K562 (cell line): Measurements from ENCODE around the gene REM2. TPM values are rescaled to one million over a fixed set of nuclear protein-coding genes. Genes with fewer than 3 reads are reported as not detected.

Source experiments
- ATF7 ChIP-seq: fragments of 450-650 bp; IDR thresholded peaks from 2 replicates; pipeline ENCODE4 v1.7.1; 2014; ENCODE audit warnings: mild to moderate bottlenecking, moderate library complexity
- CBX1 ChIP-seq: sonication (generic); IDR thresholded peaks from 2 replicates; pipeline ENCODE4 v1.6.1; 2016; ENCODE audit warnings: antibody characterized with exemption, low read depth, mild to moderate bottlenecking
- EP300 ChIP-seq: IDR thresholded peaks from 2 replicates; pipeline ENCODE4 v1.6.1; 2012; ENCODE audit warnings: low read length, improper control_type of control experiment
- FOXM1 ChIP-seq, 2 experiments: fragments of 450-650 bp in 1 of 2; sonication (generic) in 1 of 2; formaldehyde crosslinking in 1 of 2; IDR thresholded peaks; 2 replicates each; pipeline versions ENCODE4 v1.6.1 to v1.9.0; 2017 to 2022; ENCODE audit warnings: low read depth in 2 of 2, mild to moderate bottlenecking in 2 of 2, missing genetic modification reagents in 1 of 2, moderate library complexity in 1 of 2
- MBD2 ChIP-seq: sonication (generic); IDR thresholded peaks from 2 replicates; pipeline ENCODE4 v1.6.1; 2016; ENCODE audit warnings: low read depth, borderline replicate concordance
- MYC ChIP-seq, 2 experiments: fragments of 250-450 bp in 1 of 2; sonication (Bioruptor Pico) in 1 of 2; IDR thresholded peaks; 2 replicates each; pipeline versions ENCODE4 v1.5.1 to v1.6.1; 2012 to 2021; ENCODE audit warnings: low read depth in 2 of 2, borderline replicate concordance in 1 of 2, improper control_type of control experiment in 1 of 2, low read length in 1 of 2, mild to moderate bottlenecking in 1 of 2, moderate library complexity in 1 of 2
- NCOR1 ChIP-seq: fragments of 450-650 bp; IDR thresholded peaks from 2 replicates; pipeline ENCODE4 v1.6.1; 2016; ENCODE audit warnings: mild to moderate bottlenecking, moderate library complexity
- POLR2A ChIP-seq: fragments of 450-650 bp; conservative IDR thresholded peaks from 2 replicates; pipeline ENCODE4 v1.6.1; 2016
- POLR3A ChIP-seq: IDR thresholded peaks from 2 replicates; pipeline ENCODE4 v1.6.1; 2011; ENCODE audit warnings: borderline replicate concordance, mild to moderate bottlenecking, moderate library complexity; ENCODE audit not compliant: insufficient read length, insufficient read depth; ENCODE audit errors: extremely low read depth
- RAD21 ChIP-seq, 2 experiments: fragments of 250-450 bp in 1 of 2; fragments of 450-650 bp in 1 of 2; sonication (Bioruptor Pico) in 1 of 2; formaldehyde crosslinking in 1 of 2; IDR thresholded peaks in 1 of 2; conservative IDR thresholded peaks in 1 of 2; 2 replicates each; pipeline versions ENCODE4 v1.4.0 to v1.8.0; 2020 to 2022; ENCODE audit warnings: mild to moderate bottlenecking in 2 of 2, moderate library complexity in 1 of 2
- RFX7 ChIP-seq: fragments of 250-450 bp; sonication (Bioruptor Pico); IDR thresholded peaks from 2 replicates; pipeline ENCODE4 v1.5.1; 2021; ENCODE audit warnings: mild to moderate bottlenecking
- SRSF7 ChIP-seq: fragments of 200-400 bp; formaldehyde crosslinking; optimal IDR thresholded peaks from 2 replicates; pipeline ENCODE3; 2017; ENCODE audit warnings: mild to moderate bottlenecking, low read depth, low read length
- TCF7 ChIP-seq: sonication (generic); IDR thresholded peaks from 2 replicates; pipeline ENCODE4 v1.6.1; 2016; ENCODE audit warnings: antibody characterized with exemption, borderline replicate concordance
- TEAD4 ChIP-seq, 2 experiments: sonication (generic) in 1 of 2; formaldehyde crosslinking in 1 of 2; IDR thresholded peaks; 2 replicates each; pipeline versions ENCODE4 v1.6.1 to v1.8.0; 2012 to 2022; ENCODE audit warnings: borderline replicate concordance in 1 of 2, inconsistent platforms in 1 of 2, low read length in 1 of 2, mild to moderate bottlenecking in 1 of 2, missing genetic modification reagents in 1 of 2
- XRCC5 ChIP-seq: fragments of 200-400 bp; formaldehyde crosslinking; IDR thresholded peaks from 2 replicates; pipeline ENCODE4 v1.6.1; 2017; ENCODE audit warnings: low read depth, mild to moderate bottlenecking, low read length
- ZNF12 ChIP-seq: sonication (generic); formaldehyde crosslinking; IDR thresholded peaks from 2 replicates; pipeline ENCODE4 v1.4.0; 2020; ENCODE audit warnings: mild to moderate bottlenecking, missing genetic modification reagents
- ZNF778 ChIP-seq: fragments of 450-650 bp; formaldehyde crosslinking; IDR thresholded peaks from 2 replicates; pipeline ENCODE4 v1.4.0; 2020; ENCODE audit warnings: mild to moderate bottlenecking, moderate library complexity
- polyA plus RNA-seq, 8 experiments: library from polyadenylated mRNA; depleted of rRNA in 4 of 8; stranded (reverse) in 5 of 8; unstranded in 3 of 8; fragments of >200 nt; fragmentation: Nextera tagmentation in 2 of 8; fragmentation: Illumina TruSeq in 1 of 8; extraction: Ambion mirVana in 2 of 8; extraction: Trizol in 1 of 8; gene quantifications; 2 replicates each; pipeline versions ENCODE4 v1.2.1 to v1.2.3, GENCODE V29; 2011 to 2014; ENCODE audit warnings: inconsistent platforms in 1 of 8, missing spikeins in 1 of 8
- total RNA-seq, 7 experiments: library from RNA; depleted of rRNA in 6 of 7; stranded (reverse); fragments of >200 nt in 6 of 7; fragmentation: Illumina TruSeq in 2 of 7; extraction: Trizol in 2 of 7; gene quantifications; 2 replicates each; pipeline versions ENCODE4 v1.2.1 to v1.2.3, GENCODE V29; 2011 to 2021; ENCODE audit warnings: low replicate concordance in 1 of 7
- TF ChIP-seq, protein P1 (sequence below): fragments of 450-650 bp; IDR thresholded peaks from 2 replicates; pipeline ENCODE4 v1.6.1; 2018; ENCODE audit not compliant: partially characterized antibody
- TF ChIP-seq, protein P2 (sequence below): sonication (generic); formaldehyde crosslinking; IDR thresholded peaks from 2 replicates; pipeline ENCODE4 v1.8.1; 2023; ENCODE audit warnings: mild to moderate bottlenecking, missing genetic modification reagents
- TF ChIP-seq, protein P3 (sequence below): fragments of 450-650 bp; formaldehyde crosslinking; IDR thresholded peaks from 2 replicates; pipeline ENCODE4 v1.4.0; 2022; ENCODE audit warnings: missing genetic modification characterization

REM2 gene
- total and polyA plus RNA-seq, 9 of the 15 experiments (the other 6 are each of a cell fraction or from before 2014, with no cell fraction given) = 0.18 to 1.0 (median 0.38) TPM

DNA sequence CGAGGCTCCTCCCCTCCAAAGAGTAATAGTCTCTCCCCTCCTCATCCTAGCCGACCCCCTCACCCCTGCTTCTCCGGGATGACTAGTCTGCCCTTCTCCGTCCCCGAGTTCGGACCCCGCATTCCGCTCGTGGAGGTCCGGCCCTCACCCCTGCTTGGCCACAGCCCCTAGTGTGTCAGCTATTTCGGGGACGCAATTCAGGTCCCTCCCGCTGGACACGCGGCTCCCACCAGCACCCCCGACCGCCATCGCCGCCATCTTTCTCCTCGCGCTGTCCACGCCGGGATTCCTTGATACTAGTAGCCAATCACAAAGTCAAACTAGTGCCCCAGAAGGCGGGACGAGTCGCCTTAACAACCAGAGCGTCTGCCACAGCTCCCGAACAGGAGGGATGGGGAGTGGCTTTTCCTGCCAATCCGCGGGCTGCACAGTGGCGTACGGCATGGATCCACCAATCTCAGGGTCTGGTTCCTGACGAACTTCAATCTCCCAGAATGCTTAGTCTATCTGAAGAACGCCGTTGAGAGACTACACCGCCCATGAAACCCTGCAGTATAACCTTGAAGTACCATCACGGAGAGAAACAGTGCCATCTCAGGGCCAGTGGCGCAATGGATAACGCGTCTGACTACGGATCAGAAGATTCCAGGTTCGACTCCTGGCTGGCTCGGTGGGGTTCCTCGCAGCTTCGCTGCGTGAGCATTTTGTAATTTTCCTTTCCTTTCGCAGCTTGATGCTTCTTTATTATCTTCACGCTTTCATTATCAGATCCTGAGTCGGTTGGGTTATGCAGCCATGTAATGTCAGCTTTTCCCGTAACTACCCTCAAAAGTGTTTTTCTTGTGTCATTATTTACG is 46.3 kb downstream of the REM2 start, which contains the start of gene PRMT5 (continued):
- TF ChIP-seq, protein P1, sequence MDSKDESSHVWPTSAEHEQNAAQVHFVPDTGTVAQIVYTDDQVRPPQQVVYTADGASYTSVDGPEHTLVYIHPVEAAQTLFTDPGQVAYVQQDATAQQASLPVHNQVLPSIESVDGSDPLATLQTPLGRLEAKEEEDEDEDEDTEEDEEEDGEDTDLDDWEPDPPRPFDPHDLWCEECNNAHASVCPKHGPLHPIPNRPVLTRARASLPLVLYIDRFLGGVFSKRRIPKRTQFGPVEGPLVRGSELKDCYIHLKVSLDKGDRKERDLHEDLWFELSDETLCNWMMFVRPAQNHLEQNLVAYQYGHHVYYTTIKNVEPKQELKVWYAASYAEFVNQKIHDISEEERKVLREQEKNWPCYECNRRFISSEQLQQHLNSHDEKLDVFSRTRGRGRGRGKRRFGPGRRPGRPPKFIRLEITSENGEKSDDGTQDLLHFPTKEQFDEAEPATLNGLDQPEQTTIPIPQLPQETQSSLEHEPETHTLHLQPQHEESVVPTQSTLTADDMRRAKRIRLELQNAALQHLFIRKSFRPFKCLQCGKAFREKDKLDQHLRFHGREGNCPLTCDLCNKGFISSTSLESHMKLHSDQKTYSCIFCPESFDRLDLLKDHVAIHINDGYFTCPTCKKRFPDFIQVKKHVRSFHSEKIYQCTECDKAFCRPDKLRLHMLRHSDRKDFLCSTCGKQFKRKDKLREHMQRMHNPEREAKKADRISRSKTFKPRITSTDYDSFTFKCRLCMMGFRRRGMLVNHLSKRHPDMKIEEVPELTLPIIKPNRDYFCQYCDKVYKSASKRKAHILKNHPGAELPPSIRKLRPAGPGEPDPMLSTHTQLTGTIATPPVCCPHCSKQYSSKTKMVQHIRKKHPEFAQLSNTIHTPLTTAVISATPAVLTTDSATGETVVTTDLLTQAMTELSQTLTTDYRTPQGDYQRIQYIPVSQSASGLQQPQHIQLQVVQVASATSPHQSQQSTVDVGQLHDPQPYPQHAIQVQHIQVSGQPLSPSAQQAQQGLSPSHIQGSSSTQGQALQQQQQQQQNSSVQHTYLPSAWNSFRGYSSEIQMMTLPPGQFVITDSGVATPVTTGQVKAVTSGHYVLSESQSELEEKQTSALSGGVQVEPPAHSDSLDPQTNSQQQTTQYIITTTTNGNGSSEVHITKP = peak; percentile 0
- TF ChIP-seq RFX7 (CRISPR knock-in tag) (no peak), XRCC5 (peak; percentile 71), NCOR1 (no peak), POLR2A (peak; percentile 99), ZNF778 (CRISPR knock-in tag) (no peak), SRSF7 (no peak), ZNF12 (CRISPR knock-in tag) (peak; percentile 56; the same call in 1 of the 2 replicates), MYC (IDR thresholded peaks at IDR 0.05; ENCODE audit: low read depth, low read length) (peak; percentile 99), MYC (CRISPR knock-in tag; IDR thresholded peaks at IDR 0.05; ENCODE audit: borderline replicate concordance, low read depth) (peak; percentile 96), POLR3A (peak; percentile 98), RAD21 (CRISPR knock-in tag; conservative IDR thresholded peaks at IDR 0.05 in 1 of 2, IDR thresholded peaks at IDR 0.05 in 1 of 2) (no peak), EP300 (peak; percentile 77), TEAD4 (IDR thresholded peaks at IDR 0.05; ENCODE audit: low read length) (peak; percentile 87), TEAD4 (CRISPR knock-in tag; IDR thresholded peaks at IDR 0.05; ENCODE audit: borderline replicate concordance) (no peak), FOXM1 (IDR thresholded peaks at IDR 0.05; ENCODE audit: low read depth) (0 out of 2 replicates have a peak, but pooled peaks have one; percentile 20), FOXM1 (CRISPR knock-in tag; IDR thresholded peaks at IDR 0.05; ENCODE audit: low read depth) (0 out of 2 replicates have a peak, but pooled peaks have one; percentile 76), ATF7 (peak; percentile 91), CBX1 (no peak), TCF7 (0 out of 2 replicates have a peak, but pooled peaks have one; percentile 18), MBD2 (peak; percentile 91)
- TF ChIP-seq, protein P2, sequence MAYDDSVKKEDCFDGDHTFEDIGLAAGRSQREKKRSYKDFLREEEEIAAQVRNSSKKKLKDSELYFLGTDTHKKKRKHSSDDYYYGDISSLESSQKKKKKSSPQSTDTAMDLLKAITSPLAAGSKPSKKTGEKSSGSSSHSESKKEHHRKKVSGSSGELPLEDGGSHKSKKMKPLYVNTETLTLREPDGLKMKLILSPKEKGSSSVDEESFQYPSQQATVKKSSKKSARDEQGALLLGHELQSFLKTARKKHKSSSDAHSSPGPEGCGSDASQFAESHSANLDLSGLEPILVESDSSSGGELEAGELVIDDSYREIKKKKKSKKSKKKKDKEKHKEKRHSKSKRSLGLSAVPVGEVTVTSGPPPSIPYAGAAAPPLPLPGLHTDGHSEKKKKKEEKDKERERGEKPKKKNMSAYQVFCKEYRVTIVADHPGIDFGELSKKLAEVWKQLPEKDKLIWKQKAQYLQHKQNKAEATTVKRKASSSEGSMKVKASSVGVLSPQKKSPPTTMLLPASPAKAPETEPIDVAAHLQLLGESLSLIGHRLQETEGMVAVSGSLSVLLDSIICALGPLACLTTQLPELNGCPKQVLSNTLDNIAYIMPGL (CRISPR knock-in tag) = peak; percentile 57; the same call in 1 of the 2 replicates
- TF ChIP-seq, protein P3, sequence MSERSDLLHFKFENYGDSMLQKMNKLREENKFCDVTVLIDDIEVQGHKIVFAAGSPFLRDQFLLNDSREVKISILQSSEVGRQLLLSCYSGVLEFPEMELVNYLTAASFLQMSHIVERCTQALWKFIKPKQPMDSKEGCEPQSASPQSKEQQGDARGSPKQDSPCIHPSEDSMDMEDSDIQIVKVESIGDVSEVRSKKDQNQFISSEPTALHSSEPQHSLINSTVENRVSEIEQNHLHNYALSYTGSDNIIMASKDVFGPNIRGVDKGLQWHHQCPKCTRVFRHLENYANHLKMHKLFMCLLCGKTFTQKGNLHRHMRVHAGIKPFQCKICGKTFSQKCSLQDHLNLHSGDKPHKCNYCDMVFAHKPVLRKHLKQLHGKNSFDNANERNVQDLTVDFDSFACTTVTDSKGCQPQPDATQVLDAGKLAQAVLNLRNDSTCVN (CRISPR knock-in tag) = no peak
